CD14-positive monocyte (primary cell): ENCODE measurements around the gene KREMEN1. TPM values are rescaled to one million over a fixed set of nuclear protein-coding genes. Genes with fewer than 3 reads are reported as not detected.

Experiments
- DNase-seq, 3 donors: peaks; one replicate each; pipeline ENCODE4 v3.0.0-alpha.2; 2011 to 2022
- H2AFZ ChIP-seq: 2 replicates; pipeline ENCODE4 v1.6.0; 2012; ENCODE audit warnings: mild to moderate bottlenecking, low read depth, low read length, inconsistent platforms; ENCODE audit not compliant: insufficient read depth, poor library complexity, severe bottlenecking
- H3K27ac ChIP-seq, 2 donors: 1 replicate in 1 of 2; 2 replicates in 1 of 2; pipeline ENCODE4 v1.5.1; 2012 to 2013; ENCODE audit warnings: low read length in 2 of 2, control low read depth in 1 of 2, inconsistent platforms in 1 of 2, low read depth in 1 of 2, mild to moderate bottlenecking in 1 of 2
- H3K27me3 ChIP-seq, 2 donors: one replicate each; pipeline versions ENCODE4 v1.6.0 to v1.6.1; 2011 to 2013; ENCODE audit warnings: low read length in 2 of 2; ENCODE audit not compliant: control insufficient read depth in 2 of 2, insufficient read depth in 2 of 2
- H3K36me3 ChIP-seq, 2 donors: replicated peaks in 1 of 2; 1 replicate in 1 of 2; 2 replicates in 1 of 2; pipeline versions ENCODE4 v1.5.1 to v1.6.1; 2012 to 2013; ENCODE audit warnings: low read length in 2 of 2, control low read depth in 1 of 2, inconsistent platforms in 1 of 2, mild to moderate bottlenecking in 1 of 2; ENCODE audit not compliant: insufficient read depth in 2 of 2, control insufficient read depth in 1 of 2
- H3K4me1 ChIP-seq, 2 donors: 1 replicate in 1 of 2; 2 replicates in 1 of 2; pipeline versions ENCODE4 v1.5.1 to v1.6.1; 2012 to 2013; ENCODE audit warnings: low read length in 2 of 2, control low read depth in 1 of 2, inconsistent platforms in 1 of 2, mild to moderate bottlenecking in 1 of 2, moderate library complexity in 1 of 2; ENCODE audit not compliant: insufficient read depth in 2 of 2, control insufficient read depth in 1 of 2
- H3K4me2 ChIP-seq: replicated peaks from 2 replicates; pipeline ENCODE3; 2012; ENCODE audit warnings: low read length, moderate library complexity, mild to moderate bottlenecking; ENCODE audit not compliant: poor library complexity, severe bottlenecking; ENCODE audit errors: extremely low read depth
- H3K4me3 ChIP-seq, 3 experiments: fragments of 200-600 bp in 1 of 3; sonication (generic) in 1 of 3; replicated peaks in 1 of 3; 1 replicate in 2 of 3; 2 replicates in 1 of 3; pipeline ENCODE4 v1.5.1; 2011 to 2013; ENCODE audit warnings: low read length in 3 of 3, mild to moderate bottlenecking in 3 of 3, control low read depth in 2 of 3, low read depth in 2 of 3, inconsistent platforms in 1 of 3, moderate library complexity in 1 of 3
- H3K79me2 ChIP-seq: 2 replicates; pipeline ENCODE4 v1.6.0; 2012; ENCODE audit warnings: mild to moderate bottlenecking, control low read depth, inconsistent platforms, low read length, moderate library complexity; ENCODE audit not compliant: insufficient read depth
- H3K9ac ChIP-seq: 2 replicates; pipeline ENCODE4 v1.6.0; 2017; ENCODE audit warnings: low read length, mild to moderate bottlenecking; ENCODE audit not compliant: insufficient read depth, poor library complexity, severe bottlenecking
- H3K9me3 ChIP-seq, 2 donors: replicated peaks in 1 of 2; 1 replicate in 1 of 2; 2 replicates in 1 of 2; pipeline versions ENCODE4 v1.5.1 to v1.6.1; 2012 to 2013; ENCODE audit warnings: low read length in 2 of 2, control low read depth in 1 of 2; ENCODE audit not compliant: control insufficient read depth in 1 of 2, insufficient read depth in 1 of 2
- H4K20me1 ChIP-seq: 2 replicates; pipeline ENCODE4 v1.6.0; 2012; ENCODE audit warnings: mild to moderate bottlenecking, low read length, control low read depth, moderate library complexity; ENCODE audit not compliant: insufficient read depth
- H3K27ac Mint-ChIP-seq, 7 donors: one replicate each; pipeline ENCODE4 v1.8.0; 2020; ENCODE audit warnings: mild to moderate bottlenecking in 7 of 7, mixed read lengths in 7 of 7, moderate library complexity in 6 of 7, inconsistent platforms in 2 of 7
- H3K27me3 Mint-ChIP-seq, 3 donors: one replicate each; pipeline ENCODE4 v1.8.0; 2021 to 2022; ENCODE audit warnings: low read depth in 3 of 3, mild to moderate bottlenecking in 3 of 3, mixed read lengths in 3 of 3, moderate library complexity in 3 of 3, inconsistent platforms in 1 of 3
- H3K36me3 Mint-ChIP-seq, 2 donors: one replicate each; pipeline ENCODE4 v1.8.0; 2020; ENCODE audit warnings: mixed read lengths in 2 of 2, inconsistent platforms in 1 of 2, mild to moderate bottlenecking in 1 of 2
- H3K4me1 Mint-ChIP-seq: one replicate; pipeline ENCODE4 v1.8.0; 2020; ENCODE audit warnings: mild to moderate bottlenecking, mixed read lengths
- H3K4me3 Mint-ChIP-seq, 2 donors: one replicate each; pipeline ENCODE4 v1.8.0; 2020; ENCODE audit warnings: mild to moderate bottlenecking in 2 of 2, mixed read lengths in 2 of 2, moderate library complexity in 1 of 2
- H3K9me3 Mint-ChIP-seq, 7 donors: one replicate each; pipeline ENCODE4 v1.8.0; 2020 to 2022; ENCODE audit warnings: mixed read lengths in 7 of 7, mild to moderate bottlenecking in 6 of 7, moderate library complexity in 6 of 7, inconsistent platforms in 2 of 7
- CTCF ChIP-seq: fragments of 200-600 bp; IDR thresholded peaks from one replicate; pipeline ENCODE4 v1.8.0; 2022; ENCODE audit warnings: antibody characterized with exemption, mild to moderate bottlenecking
- WGBS: methylation state at CpG from one replicate; pipeline ENCODE4 v1.1.5; 2013; ENCODE audit warnings: missing lambda C conversion rate; ENCODE audit not compliant: insufficient coverage; 5-methylcytosine and 5-hydroxymethylcytosine counted together
- intact Hi-C, 2 donors: fragments of 100-400 bp; cut with micrococcal nuclease; formaldehyde crosslinking; loops; one replicate each; pipeline versions ENCODE4 v1.15.0 to v1.15.1; 2023
- polyA plus RNA-seq, 3 donors: library from polyadenylated mRNA; depleted of rRNA in 1 of 3; unstranded in 2 of 3; stranded (reverse) in 1 of 3; fragments of 300-500 nt in 2 of 3; fragments of >200 nt in 1 of 3; fragmentation: Illumina TruSeq in 2 of 3; gene quantifications; 1 replicate in 2 of 3; 2 replicates in 1 of 3; pipeline ENCODE4 v1.2.3, GENCODE V29; 2012 to 2021

KREMEN1 gene
- polyA plus RNA-seq, 3 donors: 0.47 to 1.6 (median 0.69) TPM

- intact Hi-C loops: no loop called here
- H3K4me1 ChIP-seq: no peaks in the 10 kb centered on the region
- WGBS: 37% methylated on average over 5 of the region's 10 CpGs
- no peaks in the 10 kb centered on the region for H4K20me1 ChIP-seq
- no peak overlapping the region for H3K27ac ChIP-seq
- H3K79me2 ChIP-seq: no peaks in the 10 kb centered on the region
- H3K9ac ChIP-seq: no peak overlapping the region
- DNase-seq: no peak
- no peaks in the 10 kb centered on the region for H3K36me3 ChIP-seq
- no peaks in the 10 kb centered on the region for H3K9me3 Mint-ChIP-seq
- H3K4me3 ChIP-seq: no peak overlapping the region
- no peak overlapping the region for H3K4me2 ChIP-seq
- H3K27me3 ChIP-seq: no peaks in the 10 kb centered on the region
- H3K4me3 Mint-ChIP-seq: no peak overlapping the region
- no peak for TF ChIP-seq CTCF
- H3K36me3 Mint-ChIP-seq: no peaks in the 10 kb centered on the region
- peaks cover 0 to 3% (median 3%) of the 10 kb centered on the region in 3 donors for H3K27me3 Mint-ChIP-seq
- no peak overlapping the region for H3K27ac Mint-ChIP-seq
- H3K4me1 Mint-ChIP-seq: peaks cover 5% of the 10 kb centered on the region
- H2AFZ ChIP-seq: no peak overlapping the region
- no peaks in the 10 kb centered on the region for H3K9me3 ChIP-seq
Observed at GRCh38 chr22:29141078-29141688, 68.3 kb downstream of the KREMEN1 start.

- peaks cover 0 to 3% (median 3%) of the 10 kb centered on the region in 3 donors for H3K27me3 Mint-ChIP-seq
- H3K9me3 Mint-ChIP-seq: no peaks in the 10 kb centered on the region
- no peak for DNase-seq
- 31% methylated on average over 3 of the region's 5 CpGs for WGBS
- H3K79me2 ChIP-seq: no peaks in the 10 kb centered on the region
- H3K9me3 ChIP-seq: no peaks in the 10 kb centered on the region
- TF ChIP-seq CTCF: no peak
- H3K27ac ChIP-seq: no peak overlapping the region
- no peaks in the 10 kb centered on the region for H4K20me1 ChIP-seq
- no peak overlapping the region for H3K4me3 Mint-ChIP-seq
- H3K4me1 Mint-ChIP-seq: peaks cover 5% of the 10 kb centered on the region
- H3K27ac Mint-ChIP-seq: peak overlapping the region in 1 of 7 donors; percentile 32
- H3K9ac ChIP-seq: no peak overlapping the region
- H3K36me3 ChIP-seq: no peaks in the 10 kb centered on the region
- H3K4me1 ChIP-seq: no peaks in the 10 kb centered on the region
- H2AFZ ChIP-seq: no peak overlapping the region
- no peaks in the 10 kb centered on the region for H3K36me3 Mint-ChIP-seq
- H3K4me2 ChIP-seq: no peak overlapping the region
- H3K4me3 ChIP-seq: no peak overlapping the region
- intact Hi-C loops: no loop called here
- H3K27me3 ChIP-seq: no peaks in the 10 kb centered on the region
Observed at GRCh38 chr22:29142116-29142515, 69.3 kb downstream of the KREMEN1 start.
